ENCODE results near the gene JPT1. TPM values are rescaled to one million over a fixed set of nuclear protein-coding genes. Genes with fewer than 3 reads are reported as not detected.
"Not testable (repeated sequence)": the region's sequence is repeated elsewhere in the genome, so short reads cannot be mapped to it uniquely, and the experiment has no call there.

The JPT1 gene
- total and polyA plus RNA-seq, 2 donors (not counting 3 experiments of a cell fraction or from before 2014, with no cell fraction given), result 212 to 352 TPM

- Histone ChIP-seq H3K36me3 (ENCODE audit: control insufficient read depth in 2 of 2, extremely low read depth in 1 of 2, insufficient read depth in 2 of 2, low read length in 2 of 2) (peaks cover 5 to 15% of the 10 kb centered on the region in 2 experiments), H4K20me1 (replicated peaks; ENCODE audit: control insufficient read depth, extremely low read depth, insufficient read depth, low read length) (no peaks in the 10 kb centered on the region), H3K27me3 (ENCODE audit: control insufficient read depth in 2 of 2, insufficient read depth in 2 of 2, low read length in 2 of 2) (no peaks in the 10 kb centered on the region), H3K9me1 (replicated peaks; ENCODE audit: control insufficient read depth, extremely low read depth, insufficient read depth, low read length) (no peaks in the 10 kb centered on the region), H3K9ac (replicated peaks; ENCODE audit: extremely low read depth, insufficient read depth, low read length) (no peak overlapping the region), H3K4me3 (replicated peaks in 1 of 3; ENCODE audit: insufficient read depth in 1 of 3, low read depth in 1 of 3, low read length in 3 of 3) (no peak overlapping the region), H3K27ac (ENCODE audit: insufficient read depth, low read depth, low read length) (no peak overlapping the region), H3K4me2 (ENCODE audit: insufficient read depth, low read length) (no peak overlapping the region), H3K79me2 (ENCODE audit: control insufficient read depth, insufficient read depth, low read length) (peaks cover 2% of the 10 kb centered on the region), H3K9me3 (replicated peaks; ENCODE audit: control insufficient read depth, insufficient read depth, low read length) (no peaks in the 10 kb centered on the region), H2AFZ (ENCODE audit: low read depth, low read length) (no peak overlapping the region), H3K4me1 (ENCODE audit: control insufficient read depth, extremely low read depth, insufficient read depth, low read length) (peaks cover 11% of the 10 kb centered on the region)
- DNase-seq (ENCODE audit: low read depth, low spot score), result no peak
- dilution Hi-C loops (cut with MboI; ENCODE audit: extremely low pct_ligation_motif_present, low sequenced_read_pairs) (no loop called here), intact Hi-C loops (cut with micrococcal nuclease) (no loop called here)
- BruUV-seq (replicated peaks), result no TSS peak
- no peak for TF ChIP-seq CTCF (IDR thresholded peaks at IDR 0.05; ENCODE audit: extremely low read depth in 1 of 2, insufficient read depth in 1 of 2, low read depth in 1 of 2, low read length in 2 of 2)
- TF ChIP-seq JUN (IDR thresholded peaks at IDR 0.05; ENCODE audit: borderline replicate concordance, insufficient read depth, insufficient read length, low read depth), result no peak
- TF ChIP-seq POLR2A (IDR thresholded peaks at IDR 0.05; ENCODE audit: low read depth, low read length), result no peak
- TF ChIP-seq FOS (IDR thresholded peaks at IDR 0.05; ENCODE audit: borderline replicate concordance, insufficient read depth, low read length), result no peak
- no peak for TF ChIP-seq POLR2AphosphoS5 (IDR thresholded peaks at IDR 0.05; ENCODE audit: insufficient read depth, low read depth, low read length)
- no peak for TF ChIP-seq MYC (IDR thresholded peaks at IDR 0.05; ENCODE audit: low read depth, low read length)
- no peak for TF ChIP-seq MAX (IDR thresholded peaks at IDR 0.05; ENCODE audit: insufficient read depth, insufficient read length)
- no peak for TF ChIP-seq GATA2 (IDR thresholded peaks at IDR 0.05; ENCODE audit: insufficient read depth, insufficient read length, low read depth, low read length)
- FAIRE-seq, result no peak
- POLR2A ChIA-PET, result interaction anchor here (0.5 to 0.7 kb wide), 2 partner anchors 12 to 179 kb away, joined by 5 to 6 read pairs; no protein-coding TSS in a partner anchor
- CTCF ChIA-PET, result interaction anchor here (1.4 to 8.8 kb wide), 3 partner anchors 9 to 171 kb away, joined by 8 to 138 read pairs (median 10); no protein-coding TSS in a partner anchor
These were observed 21.3 kb downstream of the JPT1 start for GRCh38 chr17:75133001-75133400.

GRCh38 chr17:75132018-75133000 is 22.0 kb downstream of the JPT1 start:
- ChIA-PET POLR2A (interaction anchor here (0.7 kb wide), 2 partner anchors 10 to 180 kb away, joined by 5 to 10 read pairs; no protein-coding TSS in a partner anchor), CTCF (interaction anchor here (0.6 to 8.8 kb wide), 13 partner anchors 8 to 170 kb away, joined by 3 to 138 read pairs (median 8); partner anchors contain the start of gene SUMO2)
- peak overlapping the region; percentile 17 to 50 (median 29) for H3K4me3 ChIP-seq (replicated peaks in 1 of 3; ENCODE audit: insufficient read depth in 1 of 3, low read depth in 1 of 3, low read length in 3 of 3)
- peak; percentile 48 for FAIRE-seq
- peaks cover 5 to 15% of the 10 kb centered on the region in 2 experiments for H3K36me3 ChIP-seq (ENCODE audit: control insufficient read depth in 2 of 2, extremely low read depth in 1 of 2, insufficient read depth in 2 of 2, low read length in 2 of 2)
- H3K4me1 ChIP-seq (ENCODE audit: control insufficient read depth, extremely low read depth, insufficient read depth, low read length), result peaks cover 11% of the 10 kb centered on the region
- dilution Hi-C loops (cut with MboI; ENCODE audit: extremely low pct_ligation_motif_present, low sequenced_read_pairs); H3K27me3 ChIP-seq (ENCODE audit: control insufficient read depth in 2 of 2, insufficient read depth in 2 of 2, low read length in 2 of 2); H4K20me1 ChIP-seq (replicated peaks; ENCODE audit: control insufficient read depth, extremely low read depth, insufficient read depth, low read length); H3K9me3 ChIP-seq (replicated peaks; ENCODE audit: control insufficient read depth, insufficient read depth, low read length); intact Hi-C loops (cut with micrococcal nuclease); DNase-seq (ENCODE audit: low read depth, low spot score); H3K9me1 ChIP-seq (replicated peaks; ENCODE audit: control insufficient read depth, extremely low read depth, insufficient read depth, low read length); H3K79me2 ChIP-seq (ENCODE audit: control insufficient read depth, insufficient read depth, low read length): not testable (repeated sequence)
- H3K9ac ChIP-seq (replicated peaks; ENCODE audit: extremely low read depth, insufficient read depth, low read length), result peak overlapping the region; percentile 65
- TSS peak; percentile 42 for BruUV-seq (replicated peaks)
- peak overlapping the region; percentile 67 for H3K4me2 ChIP-seq (ENCODE audit: insufficient read depth, low read length)
- H2AFZ ChIP-seq (ENCODE audit: low read depth, low read length), result peak overlapping the region; percentile 68
- peak overlapping the region; percentile 42 for H3K27ac ChIP-seq (ENCODE audit: insufficient read depth, low read depth, low read length)
